Naive thymus-derived CD8-positive, alpha-beta T cell (primary cell): ENCODE measurements around the gene NEK8. TPM values are rescaled to one million over a fixed set of nuclear protein-coding genes. Genes with fewer than 3 reads are reported as not detected.
"Not testable (repeated sequence)": the region's sequence is repeated elsewhere in the genome, so short reads cannot be mapped to it uniquely, and the experiment has no call there.

Experiments used
- ATAC-seq, 2 donors: fragments of 150-1000 bp; cut with Tn5 transposase in 1 of 2; sonication (Bioruptor Pico), chemical (Tn5 transposase) in 1 of 2; 1 replicate in 1 of 2; 2 replicates in 1 of 2; pipeline ENCODE4 v1.10.0; 2021; ENCODE audit warnings: mild to moderate bottlenecking in 2 of 2, moderate library complexity in 2 of 2
- POLR2A ChIA-PET: fragments of 350-600 bp; sonication (Branson Sonifier 250); formaldehyde crosslinking; loops from one replicate; lab custom pipeline; 2021; ENCODE audit warnings: antibody characterized with exemption; lab: Charles Lee
- DNase-seq, 10 donors: peaks; one replicate each; pipeline versions ENCODE4 v3.0.0 to v3.0.0-alpha.2; 2020 to 2022
- H3K27ac Mint-ChIP-seq, 10 donors: one replicate each; pipeline ENCODE4 v1.8.0; 2020 to 2022; ENCODE audit warnings: mild to moderate bottlenecking in 10 of 10, mixed read lengths in 10 of 10, moderate library complexity in 4 of 10, inconsistent platforms in 1 of 10
- H3K27me3 Mint-ChIP-seq, 5 donors: one replicate each; pipeline ENCODE4 v1.8.0; 2021 to 2022; ENCODE audit warnings: mixed read lengths in 5 of 5
- H3K36me3 Mint-ChIP-seq, 3 donors: one replicate each; pipeline ENCODE4 v1.8.0; 2020 to 2022; ENCODE audit warnings: mixed read lengths in 3 of 3, mild to moderate bottlenecking in 2 of 3, inconsistent platforms in 1 of 3
- H3K4me1 Mint-ChIP-seq, 4 donors: one replicate each; pipeline ENCODE4 v1.8.0; 2021 to 2022; ENCODE audit warnings: mixed read lengths in 4 of 4
- H3K4me3 Mint-ChIP-seq, 10 donors: one replicate each; pipeline ENCODE4 v1.8.0; 2020 to 2022; ENCODE audit warnings: mild to moderate bottlenecking in 10 of 10, mixed read lengths in 10 of 10, moderate library complexity in 6 of 10, inconsistent platforms in 1 of 10
- H3K9me3 Mint-ChIP-seq, 9 donors: one replicate each; pipeline ENCODE4 v1.8.0; 2020 to 2022; ENCODE audit warnings: mixed read lengths in 9 of 9, mild to moderate bottlenecking in 3 of 9, inconsistent platforms in 1 of 9, moderate library complexity in 1 of 9
- polyA plus RNA-seq, 3 donors: library from polyadenylated mRNA; unstranded; fragments of 300-500 nt; fragmentation: Illumina TruSeq; gene quantifications; one replicate each; pipeline ENCODE4 v1.2.3, GENCODE V29; 2021
- total RNA-seq, 8 experiments: library from RNA in 2 of 8; stranded (reverse) in 2 of 8; gene quantifications; one replicate each; pipeline ENCODE4 v1.2.3 and lab custom pipeline; 2021 to 2026

NEK8 gene
- total and polyA plus RNA-seq, 5 experiments from 2014 or later, result 3.2 to 15.1 (median 4.0) TPM

DNA sequence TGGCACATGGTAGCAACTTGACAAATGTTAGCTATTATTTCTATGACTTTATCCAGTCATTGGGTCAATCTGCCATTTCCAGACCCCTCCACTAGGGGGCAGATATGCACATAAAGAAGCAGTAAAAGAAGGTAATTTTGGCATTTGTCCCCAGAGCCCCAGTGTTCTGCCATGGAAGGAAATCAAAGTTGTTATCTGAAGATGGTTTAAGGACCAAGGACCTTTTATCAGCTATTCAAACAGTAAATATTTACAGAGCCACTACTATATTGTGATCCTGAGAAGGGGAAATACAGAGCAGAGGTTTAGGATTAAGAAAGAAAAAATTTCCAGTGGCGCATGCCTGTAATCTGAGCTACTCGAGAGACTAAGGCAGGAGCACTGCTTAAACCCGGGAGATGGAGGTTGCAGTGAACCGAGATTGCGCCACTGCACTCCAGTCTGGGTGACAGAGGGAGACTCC lies 35.2 kb downstream of the NEK8 start:
- Mint-ChIP-seq H3K27me3 (no peaks in the 10 kb centered on the region), H3K36me3 (peaks cover 0 to 43% (median 2%) of the 10 kb centered on the region in 3 donors), H3K4me1 (peaks cover 2 to 6% (median 4%) of the 10 kb centered on the region in 4 donors), H3K27ac (peak overlapping the region in 5 of 10 donors; percentile 3 to 90 (median 61)), H3K9me3 (no peaks in the 10 kb centered on the region), H3K4me3 (no peak overlapping the region)
- ATAC-seq (peak; percentile 71 to 80), DNase-seq (peak; percentile 50 to 91 (median 74))
- POLR2A ChIA-PET, result interaction anchor here (0.6 to 2.8 kb wide), 12 partner anchors 15 to 536 kb away, joined by 3 to 18 read pairs (median 4); partner anchors contain the start of genes FLOT2, PHF12 and RPL23A

DNA sequence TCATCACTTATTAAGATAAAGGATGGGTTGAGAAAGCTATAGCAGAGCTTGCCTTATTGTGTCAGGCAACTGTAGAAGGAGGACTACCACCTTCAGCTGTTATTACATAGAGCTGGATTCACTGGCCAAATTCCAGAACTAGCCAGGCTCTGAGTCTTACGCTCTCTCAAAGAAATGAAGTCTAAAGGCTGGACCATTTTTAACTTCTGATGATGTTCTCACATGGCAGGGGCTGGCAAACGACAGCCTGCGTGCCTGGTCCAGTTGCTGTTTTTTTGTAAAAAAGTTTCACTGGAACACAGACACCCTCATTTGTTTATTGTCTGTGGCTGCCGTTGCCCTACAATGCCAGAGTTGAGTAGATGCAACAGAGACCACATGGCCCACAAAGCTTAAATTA lies 36.5 kb downstream of the NEK8 start:
- H3K9me3 Mint-ChIP-seq, result no peaks in the 10 kb centered on the region
- H3K27me3 Mint-ChIP-seq, result no peaks in the 10 kb centered on the region
- peak overlapping the region in 3 of 10 donors; percentile 24 to 40 (median 25) for H3K27ac Mint-ChIP-seq
- DNase-seq, result no peak
- H3K36me3 Mint-ChIP-seq, result peaks cover 0 to 35% (median 0%) of the 10 kb centered on the region in 3 donors
- no peak overlapping the region for H3K4me3 Mint-ChIP-seq
- POLR2A ChIA-PET, result interaction anchor here (1.9 to 2.8 kb wide), 2 partner anchors 45 to 132 kb away, joined by 6 to 18 read pairs; partner anchors contain the start of genes FLOT2 and RPL23A
- ATAC-seq, result no peak
- H3K4me1 Mint-ChIP-seq, result peaks cover 6 to 13% (median 9%) of the 10 kb centered on the region in 4 donors

DNA sequence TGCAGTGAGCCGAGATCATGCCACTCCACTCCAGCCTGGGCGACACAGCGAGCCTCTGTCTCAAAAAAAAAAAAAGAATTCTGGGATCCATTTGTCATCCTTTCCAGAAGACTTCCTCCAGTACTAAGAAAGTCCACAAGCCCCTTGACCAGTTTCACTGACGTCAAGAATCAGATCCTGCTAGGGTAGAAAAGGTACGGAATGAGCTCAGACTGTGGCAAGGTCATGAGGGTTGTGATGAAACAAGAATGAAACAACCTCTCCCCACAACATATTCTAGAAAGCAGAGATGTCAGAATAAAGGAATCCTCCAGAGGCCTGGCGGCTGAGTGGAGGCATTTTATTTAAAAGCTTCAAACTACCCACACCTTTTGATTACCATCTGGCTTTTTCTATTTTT lies 45.1 kb downstream of the NEK8 start:
- Mint-ChIP-seq H3K9me3 (no peaks in the 10 kb centered on the region), H3K27ac (peak overlapping the region in 1 of 10 donors; percentile 60), H3K4me1 (peaks cover 21 to 34% (median 30%) of the 10 kb centered on the region in 4 donors), H3K27me3 (no peaks in the 10 kb centered on the region), H3K36me3 (peaks cover 0 to 15% (median 0%) of the 10 kb centered on the region in 3 donors), H3K4me3 (no peak overlapping the region)
- POLR2A ChIA-PET, result no interaction called here
- DNase-seq (no peak), ATAC-seq (no peak)

DNA sequence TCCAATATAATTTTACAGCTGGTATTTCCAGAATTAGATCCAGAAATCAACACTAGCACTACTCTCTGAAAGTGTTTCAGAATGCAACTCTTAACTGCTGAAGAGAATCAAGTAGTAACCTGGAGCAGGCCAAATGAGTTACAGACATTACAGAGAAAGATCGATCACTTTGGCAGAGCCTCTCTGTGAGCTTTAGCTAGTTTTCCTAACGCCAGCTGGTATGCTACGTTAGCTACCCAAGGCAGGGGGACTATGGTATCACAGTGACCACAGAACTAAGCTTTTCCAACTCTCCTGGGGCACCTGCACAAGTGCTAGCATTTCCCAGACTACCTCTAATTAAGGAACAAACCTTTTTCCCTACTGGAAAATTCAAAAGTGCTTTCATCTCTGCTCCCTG lies 45.6 kb downstream of the NEK8 start:
- ATAC-seq (no peak), DNase-seq (no peak)
- no peaks in the 10 kb centered on the region for H3K9me3 Mint-ChIP-seq
- H3K4me1 Mint-ChIP-seq, result peaks cover 25 to 38% (median 34%) of the 10 kb centered on the region in 4 donors
- POLR2A ChIA-PET, result interaction anchor here (1.7 kb wide), 1 partner anchor 124 kb away, joined by 3 read pairs; no protein-coding TSS in a partner anchor
- peaks cover 0 to 17% (median 0%) of the 10 kb centered on the region in 3 donors for H3K36me3 Mint-ChIP-seq
- H3K27me3 Mint-ChIP-seq, result no peaks in the 10 kb centered on the region
- H3K4me3 Mint-ChIP-seq, result no peak overlapping the region
- no peak overlapping the region for H3K27ac Mint-ChIP-seq

DNA sequence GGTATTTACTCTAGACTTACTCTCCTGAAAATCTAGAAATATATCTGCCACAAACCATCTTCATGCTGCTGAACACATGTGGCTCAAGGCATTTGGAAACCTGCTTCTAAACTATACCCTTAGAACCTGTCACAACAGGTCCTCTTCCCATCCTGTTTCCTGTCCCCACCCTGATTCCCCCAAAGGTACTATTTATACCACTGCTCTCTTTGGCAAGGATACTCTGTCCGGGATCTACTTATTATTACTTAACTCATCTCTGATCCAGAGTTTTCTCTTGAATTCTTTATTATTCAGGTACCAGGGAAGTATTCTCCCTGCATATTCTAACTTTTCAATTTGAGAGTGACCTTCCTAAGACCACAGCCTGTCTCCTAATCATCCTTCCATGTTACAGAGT lies 48.6 kb downstream of the NEK8 start:
- Mint-ChIP-seq H3K27ac (peak overlapping the region in 9 of 10 donors; percentile 12 to 85 (median 68)), H3K36me3 (peaks cover 0 to 30% (median 3%) of the 10 kb centered on the region in 3 donors), H3K27me3 (no peaks in the 10 kb centered on the region), H3K4me3 (peak overlapping the region in 2 of 10 donors; percentile 1 to 3), H3K4me1 (peaks cover 29 to 41% (median 36%) of the 10 kb centered on the region in 4 donors), H3K9me3 (no peaks in the 10 kb centered on the region)
- POLR2A ChIA-PET, result interaction anchor here (0.5 to 0.7 kb wide), 3 partner anchors 29 to 555 kb away, joined by 3 read pairs; no protein-coding TSS in a partner anchor
- DNase-seq (no peak), ATAC-seq (no peak)

DNA sequence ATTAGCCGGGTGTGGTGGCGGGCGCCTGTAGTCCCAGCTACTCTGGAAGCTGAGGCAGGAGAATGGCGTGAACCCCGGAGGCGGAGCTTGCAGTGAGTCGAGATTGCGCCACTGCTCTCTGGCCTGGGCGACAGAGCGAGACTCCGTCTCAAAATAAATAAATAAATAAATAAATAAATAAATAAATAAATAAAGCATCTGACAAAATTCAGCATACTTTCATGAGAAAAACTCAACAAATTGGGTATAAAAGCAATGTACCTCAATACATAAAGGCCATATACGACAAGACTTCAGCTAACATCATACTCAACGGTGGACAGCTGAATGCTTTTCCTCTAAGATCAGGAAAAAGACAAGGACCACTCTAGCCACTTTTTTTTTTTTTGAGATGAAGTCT lies 51.0 kb downstream of the NEK8 start:
- not testable (repeated sequence) for DNase-seq, ATAC-seq, H3K4me3 Mint-ChIP-seq, H3K27me3 Mint-ChIP-seq, H3K27ac Mint-ChIP-seq, H3K9me3 Mint-ChIP-seq
- Mint-ChIP-seq H3K4me1 (peaks cover 29 to 40% (median 33%) of the 10 kb centered on the region in 4 donors), H3K36me3 (peaks cover 0 to 28% (median 3%) of the 10 kb centered on the region in 3 donors)
- POLR2A ChIA-PET, result interaction anchor here (0.7 kb wide), 1 partner anchor 20 kb away, joined by 3 read pairs; no protein-coding TSS in a partner anchor

DNA sequence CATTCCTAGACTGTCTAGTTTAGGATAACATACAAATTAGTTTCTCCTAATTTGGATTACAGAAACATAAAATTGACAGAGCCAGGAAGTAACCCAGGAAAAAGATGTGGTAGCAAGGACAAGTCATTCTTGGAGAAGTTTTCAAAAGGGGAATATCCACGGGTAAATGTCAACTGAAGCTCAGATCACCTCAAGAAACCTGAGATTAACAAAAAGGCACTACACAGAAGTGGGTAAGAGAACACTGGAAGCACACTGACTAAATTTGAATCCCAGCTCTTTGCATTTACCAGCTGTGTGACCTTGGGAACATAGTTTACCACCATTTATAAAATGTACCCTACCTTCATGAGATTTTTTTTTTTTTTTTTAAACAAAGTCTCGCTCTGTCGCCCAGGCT lies 54.6 kb downstream of the NEK8 start:
- H3K36me3 Mint-ChIP-seq, result peaks cover 0 to 32% (median 3%) of the 10 kb centered on the region in 3 donors
- no peaks in the 10 kb centered on the region for H3K27me3 Mint-ChIP-seq
- peak overlapping the region in 3 of 10 donors; percentile 8 to 40 (median 39) for H3K27ac Mint-ChIP-seq
- H3K4me1 Mint-ChIP-seq, result peaks cover 11 to 28% (median 20%) of the 10 kb centered on the region in 4 donors
- H3K4me3 Mint-ChIP-seq, result no peak overlapping the region
- H3K9me3 Mint-ChIP-seq, result no peaks in the 10 kb centered on the region
- POLR2A ChIA-PET, result interaction anchor here (1.0 kb wide), 1 partner anchor 114 kb away, joined by 3 read pairs; the partner anchor contains the start of gene FLOT2
- DNase-seq (no peak), ATAC-seq (no peak)

DNA sequence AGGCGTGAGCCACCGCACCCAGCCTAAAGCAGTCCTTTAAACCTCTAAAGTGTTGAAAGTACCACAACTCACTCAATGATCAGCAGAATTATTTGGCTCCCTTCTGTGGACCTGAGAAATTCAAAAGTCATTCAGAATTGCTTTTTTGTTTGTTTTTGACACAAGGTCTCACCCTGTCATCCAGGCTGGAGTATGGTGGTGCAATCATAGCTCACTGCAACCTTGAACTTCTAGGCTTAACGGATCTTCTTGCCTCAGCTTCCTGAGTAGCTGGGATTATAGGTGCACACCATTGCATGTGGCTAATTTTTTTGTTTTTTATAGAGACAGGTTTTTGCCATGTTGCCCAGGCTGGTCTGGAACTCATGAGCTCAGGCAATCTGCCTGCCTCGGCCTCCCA lies 59.5 kb downstream of the NEK8 start:
- Mint-ChIP-seq H3K27ac (peak overlapping the region in 3 of 10 donors; percentile 13 to 41 (median 41)), H3K9me3 (no peaks in the 10 kb centered on the region), H3K4me1 (peaks cover 10 to 31% (median 15%) of the 10 kb centered on the region in 4 donors), H3K4me3 (no peak overlapping the region), H3K27me3 (no peaks in the 10 kb centered on the region), H3K36me3 (peaks cover 0 to 25% (median 0%) of the 10 kb centered on the region in 3 donors)
- ATAC-seq, result no peak
- DNase-seq, result no peak
- POLR2A ChIA-PET, result interaction anchor here (0.7 kb wide), 2 partner anchors 623 to 1163 kb away, joined by 6 read pairs; no protein-coding TSS in a partner anchor

Other genes starting within 250 kb of the NEK8 start
- not detected for gene FOXN1, start 222.4 kb upstream of the NEK8 start, total RNA-seq
- gene FOXN1, start 222.4 kb upstream of the NEK8 start, polyA plus RNA-seq, result not detected
- gene UNC119, start 176.2 kb upstream of the NEK8 start, total RNA-seq, result 10 to 100 TPM; 36.6 to 43.8 TPM
- 10 to 100 TPM; 18.4 to 27.1 (median 26.6) TPM for gene UNC119, start 176.2 kb upstream of the NEK8 start, polyA plus RNA-seq
- gene PIGS, start 157.3 kb upstream of the NEK8 start, total RNA-seq, result 10 to 100 TPM; 51.3 to 51.4 TPM
- gene PIGS, start 157.3 kb upstream of the NEK8 start, polyA plus RNA-seq, result 10 to 100 TPM; 36.7 to 48.1 (median 42.0) TPM
- gene ALDOC, start 151.9 kb upstream of the NEK8 start, total RNA-seq, result 10 to 100 TPM; 36.1 to 37.5 TPM
- gene ALDOC, start 151.9 kb upstream of the NEK8 start, polyA plus RNA-seq, result 10 to 100 TPM; 65.3 to 86.7 (median 78.9) TPM
- 10 to 100 TPM; 10.6 to 11.2 TPM for gene SPAG5, start 129.8 kb upstream of the NEK8 start, total RNA-seq
- gene SPAG5, start 129.8 kb upstream of the NEK8 start, polyA plus RNA-seq, result 1 to 10 TPM in 1 of 3 donors, under 1 TPM in 2; 0.40 to 2.7 (median 0.81) TPM
- gene RSKR, start 114.6 kb upstream of the NEK8 start, total RNA-seq, result 10 to 100 TPM; 27.3 to 28.9 TPM
- gene RSKR, start 114.6 kb upstream of the NEK8 start, polyA plus RNA-seq, result under 1 TPM; 0.11 to 0.75 (median 0.24) TPM
- 100 to 1,000 TPM; 137 to 149 TPM for gene BLTP2, start 83.6 kb upstream of the NEK8 start, total RNA-seq
- 10 to 100 TPM; 36.0 to 51.7 (median 36.1) TPM for gene BLTP2, start 83.6 kb upstream of the NEK8 start, polyA plus RNA-seq
- 10 to 100 TPM; 38.4 to 40.0 TPM for gene SDF2, start 66.9 kb upstream of the NEK8 start, total RNA-seq
- gene SDF2, start 66.9 kb upstream of the NEK8 start, polyA plus RNA-seq, result 10 to 100 TPM; 55.8 to 76.3 (median 59.0) TPM
- 100 to 1,000 TPM in 1 of 2 experiments, 10 to 100 TPM in 1; 88.1 to 105 TPM for gene SUPT6H, start 66.6 kb upstream of the NEK8 start, total RNA-seq
- gene SUPT6H, start 66.6 kb upstream of the NEK8 start, polyA plus RNA-seq, result 10 to 100 TPM in 1 of 3 donors, 1 to 10 TPM in 2; 7.4 to 22.0 (median 10.0) TPM
- 10 to 100 TPM; 16.7 to 17.3 TPM for gene PROCA1, start 16.9 kb upstream of the NEK8 start, total RNA-seq
- gene PROCA1, start 16.9 kb upstream of the NEK8 start, polyA plus RNA-seq, result 1 to 10 TPM in 1 of 3 donors, under 1 TPM in 2; 0.16 to 2.0 (median 0.20) TPM
- gene RAB34, start 10.9 kb upstream of the NEK8 start, total RNA-seq, result 1 to 10 TPM; 5.0 to 5.7 TPM
- gene RAB34, start 10.9 kb upstream of the NEK8 start, polyA plus RNA-seq, result 10 to 100 TPM in 1 of 3 donors, 1 to 10 TPM in 2; 3.3 to 10.2 (median 7.7) TPM
- gene RPL23A, start 8.8 kb upstream of the NEK8 start, total RNA-seq, result 1,000 to 10,000 TPM; 3,189 to 3,253 TPM
- gene RPL23A, start 8.8 kb upstream of the NEK8 start, polyA plus RNA-seq, result 1,000 to 10,000 TPM; 6,432 to 6,679 (median 6,593) TPM
- under 1 TPM in 1 of 2 experiments, not detected in 1; 0.88 TPM for gene TLCD1, start 2.6 kb upstream of the NEK8 start, total RNA-seq
- gene TLCD1, start 2.6 kb upstream of the NEK8 start, polyA plus RNA-seq, result under 1 TPM in 1 of 3 donors, not detected in 2; 0.22 TPM
- gene TRAF4, start 15.2 kb downstream of the NEK8 start, total RNA-seq, result 10 to 100 TPM; 32.3 to 36.2 TPM
- gene TRAF4, start 15.2 kb downstream of the NEK8 start, polyA plus RNA-seq, result 1 to 10 TPM in 2 of 3 donors, under 1 TPM in 1; 0.99 to 1.3 (median 1.0) TPM
- gene FAM222B, start 114.0 kb downstream of the NEK8 start, total RNA-seq, result 10 to 100 TPM; 16.9 to 23.1 TPM
- gene FAM222B, start 114.0 kb downstream of the NEK8 start, polyA plus RNA-seq, result 10 to 100 TPM in 1 of 3 donors, 1 to 10 TPM in 2; 7.5 to 20.0 (median 9.2) TPM
- 10 to 100 TPM; 25.3 to 25.8 TPM for gene ERAL1, start 126.2 kb downstream of the NEK8 start, total RNA-seq
- gene ERAL1, start 126.2 kb downstream of the NEK8 start, polyA plus RNA-seq, result 10 to 100 TPM; 32.7 to 54.9 (median 38.0) TPM
- 100 to 1,000 TPM; 206 to 213 TPM for gene FLOT2, start 168.9 kb downstream of the NEK8 start, total RNA-seq
- 100 to 1,000 TPM; 230 to 253 (median 237) TPM for gene FLOT2, start 168.9 kb downstream of the NEK8 start, polyA plus RNA-seq
- gene DHRS13, start 174.3 kb downstream of the NEK8 start, total RNA-seq, result 10 to 100 TPM; 46.1 to 47.3 TPM
- gene DHRS13, start 174.3 kb downstream of the NEK8 start, polyA plus RNA-seq, result 10 to 100 TPM; 17.1 to 22.8 (median 19.4) TPM
- 100 to 1,000 TPM; 117 to 124 TPM for gene PHF12, start 222.7 kb downstream of the NEK8 start, total RNA-seq
- 10 to 100 TPM in 1 of 3 donors, 1 to 10 TPM in 2; 5.2 to 12.0 (median 6.2) TPM for gene PHF12, start 222.7 kb downstream of the NEK8 start, polyA plus RNA-seq